ENCODE measurements around the gene TMEFF1.

GRCh38 chr9:100587375-100587774 lies 114.4 kb downstream of the TMEFF1 start:
- TF ChIP-seq, protein P1, sequence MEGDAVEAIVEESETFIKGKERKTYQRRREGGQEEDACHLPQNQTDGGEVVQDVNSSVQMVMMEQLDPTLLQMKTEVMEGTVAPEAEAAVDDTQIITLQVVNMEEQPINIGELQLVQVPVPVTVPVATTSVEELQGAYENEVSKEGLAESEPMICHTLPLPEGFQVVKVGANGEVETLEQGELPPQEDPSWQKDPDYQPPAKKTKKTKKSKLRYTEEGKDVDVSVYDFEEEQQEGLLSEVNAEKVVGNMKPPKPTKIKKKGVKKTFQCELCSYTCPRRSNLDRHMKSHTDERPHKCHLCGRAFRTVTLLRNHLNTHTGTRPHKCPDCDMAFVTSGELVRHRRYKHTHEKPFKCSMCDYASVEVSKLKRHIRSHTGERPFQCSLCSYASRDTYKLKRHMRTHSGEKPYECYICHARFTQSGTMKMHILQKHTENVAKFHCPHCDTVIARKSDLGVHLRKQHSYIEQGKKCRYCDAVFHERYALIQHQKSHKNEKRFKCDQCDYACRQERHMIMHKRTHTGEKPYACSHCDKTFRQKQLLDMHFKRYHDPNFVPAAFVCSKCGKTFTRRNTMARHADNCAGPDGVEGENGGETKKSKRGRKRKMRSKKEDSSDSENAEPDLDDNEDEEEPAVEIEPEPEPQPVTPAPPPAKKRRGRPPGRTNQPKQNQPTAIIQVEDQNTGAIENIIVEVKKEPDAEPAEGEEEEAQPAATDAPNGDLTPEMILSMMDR (optimal IDR thresholded peaks at IDR 0.05 in 1 of 3, IDR thresholded peaks at IDR 0.05 in 1 of 3, conservative IDR thresholded peaks at IDR 0.05 in 1 of 3; ENCODE audit: extremely low read depth in 1 of 3, insufficient read depth in 2 of 3, low read length in 3 of 3): no peak
- TF ChIP-seq EZH2 (IDR thresholded peaks at IDR 0.05; ENCODE audit: low read length): no peak
